Erythroblast (primary cell): ENCODE results near the gene NBEA.

Experiments used
- DNase-seq, 2 experiments: peaks; one replicate each; lab custom pipeline; 2025; lab: John Stamatoyannopoulos, UW
- GATA1 ChIP-seq: IDR thresholded peaks from 2 replicates; pipeline ENCODE4 v1.6.1; 2011; ENCODE audit warnings: low read depth, mild to moderate bottlenecking, control low read depth, low read length, moderate library complexity
- POLR2A ChIP-seq: IDR thresholded peaks from 2 replicates; pipeline ENCODE4 v1.6.1; 2011; ENCODE audit warnings: mild to moderate bottlenecking, low read length

The NBEA gene

GRCh38 chr13:35210261-35210660, 268.2 kb downstream of the NBEA start:
- no peak for TF ChIP-seq GATA1
- no peak for TF ChIP-seq POLR2A
- no peak for DNase-seq

- no peak for TF ChIP-seq GATA1
- TF ChIP-seq POLR2A: no peak
- DNase-seq: no peak
Measured at GRCh38 chr13:35211949-35212348, 269.9 kb downstream of the NBEA start.

- DNase-seq: no peak
- no peak for TF ChIP-seq GATA1
- TF ChIP-seq POLR2A: no peak
Measured at GRCh38 chr13:35213911-35214310, 271.8 kb downstream of the NBEA start.

- DNase-seq: no peak
- TF ChIP-seq POLR2A: no peak
- TF ChIP-seq GATA1: no peak
Measured at GRCh38 chr13:35216131-35216530, 274.1 kb downstream of the NBEA start.

GRCh38 chr13:35219021-35219420, 277.0 kb downstream of the NBEA start:
- no peak for DNase-seq
- no peak for TF ChIP-seq GATA1
- no peak for TF ChIP-seq POLR2A

- TF ChIP-seq POLR2A (no peak), GATA1 (no peak)
- no peak for DNase-seq
Measured at GRCh38 chr13:35225159-35225558, 283.1 kb downstream of the NBEA start.

- TF ChIP-seq GATA1 (no peak), POLR2A (no peak)
- DNase-seq: no peak
Measured at GRCh38 chr13:35225582-35225981, 283.5 kb downstream of the NBEA start.

GRCh38 chr13:35228536-35228935, 286.5 kb downstream of the NBEA start:
- no peak for DNase-seq
- TF ChIP-seq POLR2A: no peak
- TF ChIP-seq GATA1: no peak

GRCh38 chr13:35231426-35231825, 289.4 kb downstream of the NBEA start:
- DNase-seq: no peak
- TF ChIP-seq GATA1 (no peak), POLR2A (no peak)

- TF ChIP-seq POLR2A (no peak), GATA1 (no peak)
- DNase-seq: no peak
Measured at GRCh38 chr13:35238274-35238673, 296.2 kb downstream of the NBEA start.

- no peak for TF ChIP-seq POLR2A
- no peak for TF ChIP-seq GATA1
- no peak for DNase-seq
Measured at GRCh38 chr13:35252536-35253205, 310.6 kb downstream of the NBEA start.

GRCh38 chr13:35255241-35255640, 313.2 kb downstream of the NBEA start:
- DNase-seq: no peak
- no peak for TF ChIP-seq GATA1
- TF ChIP-seq POLR2A: no peak

GRCh38 chr13:35256459-35257148, 314.5 kb downstream of the NBEA start:
- no peak for DNase-seq
- TF ChIP-seq POLR2A (no peak), GATA1 (no peak)

- TF ChIP-seq POLR2A (no peak), GATA1 (no peak)
- DNase-seq: no peak
Measured at GRCh38 chr13:35260316-35260715, 318.2 kb downstream of the NBEA start.
